Skeletal muscle cell (primary cell): Measurements from ENCODE around the gene MEGF6.

Experiments
- DNase-seq: peaks from one replicate; pipeline ENCODE4 v3.0.0-alpha.2; 2010; ENCODE audit warnings: low read depth
- H3K4me3 ChIP-seq: 2 replicates; pipeline ENCODE4 v1.5.1; 2011; ENCODE audit warnings: low read depth, mild to moderate bottlenecking, control low read depth, low read length, moderate library complexity

The MEGF6 gene

DNA sequence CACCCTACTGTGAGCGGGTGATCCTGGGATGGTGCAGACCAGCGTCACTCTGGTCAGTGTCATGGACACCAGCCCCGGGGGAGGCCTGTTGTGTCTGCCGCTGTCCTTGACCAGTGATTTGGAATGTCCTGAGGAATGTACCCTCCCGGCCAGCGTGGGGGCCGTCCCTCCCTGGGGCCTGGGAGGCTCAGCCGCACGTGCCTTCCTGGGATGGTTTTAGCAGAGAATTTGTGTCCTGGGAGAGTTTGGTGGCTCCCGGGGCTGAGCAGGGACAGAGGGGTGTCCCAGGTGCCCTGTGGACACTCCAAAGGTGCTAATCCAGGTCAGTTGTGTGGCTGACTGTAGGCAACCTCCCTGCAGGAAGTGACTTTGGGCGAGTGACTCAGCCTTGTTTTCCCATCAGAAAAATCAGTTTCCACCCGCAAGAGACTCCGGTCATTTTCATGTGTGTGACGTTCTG, 150.6 kb downstream of the MEGF6 start:
- DNase-seq = no peak
- no peak overlapping the region for H3K4me3 ChIP-seq

- H3K4me3 ChIP-seq = no peak overlapping the region
These were observed 151.2 kb downstream of the MEGF6 start for GRCh38 chr1:3459940-3460671.

DNA sequence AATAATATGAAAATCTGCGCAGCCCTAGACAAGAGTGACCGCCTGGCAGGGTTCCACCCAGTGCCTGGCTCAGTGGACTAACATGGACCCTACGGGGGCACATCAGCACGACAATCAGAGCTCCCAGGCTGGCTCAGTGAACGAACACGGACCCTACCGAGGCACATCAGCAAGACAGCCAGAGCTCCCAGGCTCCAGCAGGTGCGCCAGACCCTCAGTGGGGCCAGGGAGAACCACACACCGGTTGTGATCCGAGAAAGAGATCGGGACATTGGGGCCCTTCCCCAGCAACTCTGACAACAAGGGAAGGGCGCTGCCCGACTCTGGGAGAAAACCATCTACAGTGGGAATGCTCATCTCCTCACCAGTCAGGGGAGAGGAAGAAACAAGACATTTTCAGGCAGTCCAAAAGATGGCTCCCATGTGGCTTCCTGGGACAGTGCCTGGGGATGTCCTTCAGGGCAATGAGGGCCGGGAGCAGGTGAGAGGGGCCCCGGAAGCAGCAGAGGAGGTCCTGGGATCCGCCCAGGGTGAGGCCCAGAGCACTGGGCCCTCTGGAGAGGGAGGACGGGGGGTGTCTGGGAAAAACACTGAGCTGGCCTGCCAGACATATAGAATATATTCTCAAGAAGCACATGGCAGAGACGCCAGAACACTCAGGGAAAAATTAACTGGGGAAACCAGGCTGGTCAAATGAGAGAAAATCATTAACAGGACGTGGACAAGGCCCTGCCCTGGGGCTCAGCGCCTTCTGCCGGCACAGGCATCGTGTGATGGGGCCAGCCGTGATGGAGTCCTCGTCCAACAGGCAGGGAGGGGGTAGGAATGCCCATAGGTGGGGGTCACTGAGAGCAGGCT, 152.0 kb downstream of the MEGF6 start:
- DNase-seq = no peak

More at GRCh38 chr1:3459940-3460671, 151.2 kb downstream of the MEGF6 start:
- DNase-seq = no peak

GRCh38 chr1:3457910-3458883, 153.1 kb downstream of the MEGF6 start:
- DNase-seq = no peak
- H3K4me3 ChIP-seq = no peak overlapping the region

More for the DNA sequence above, 152.0 kb downstream of the MEGF6 start:
- H3K4me3 ChIP-seq = no peak overlapping the region

- no peak overlapping the region for H3K4me3 ChIP-seq
- no peak for DNase-seq
These were observed 154.1 kb downstream of the MEGF6 start for GRCh38 chr1:3456964-3457909.

- no peak overlapping the region for H3K4me3 ChIP-seq
- DNase-seq = no peak
These were observed 154.8 kb downstream of the MEGF6 start for GRCh38 chr1:3456449-3456963.

GRCh38 chr1:3455670-3456448, 155.4 kb downstream of the MEGF6 start:
- no peak overlapping the region for H3K4me3 ChIP-seq
- no peak for DNase-seq

- H3K4me3 ChIP-seq = peak overlapping the region; percentile 27
- no peak for DNase-seq
These were observed 156.3 kb downstream of the MEGF6 start for GRCh38 chr1:3454811-3455618.

GRCh38 chr1:3453891-3454810, 157.2 kb downstream of the MEGF6 start, which contains the start of gene ARHGEF16:
Gene ARHGEF16 (plus strand): TSS chr1:3454665. CDS start chr1:3463085, 8,420 bp downstream.
- H3K4me3 ChIP-seq = peak within 1 kb of the TSS; percentile 27
- DNase-seq = no peak

DNA sequence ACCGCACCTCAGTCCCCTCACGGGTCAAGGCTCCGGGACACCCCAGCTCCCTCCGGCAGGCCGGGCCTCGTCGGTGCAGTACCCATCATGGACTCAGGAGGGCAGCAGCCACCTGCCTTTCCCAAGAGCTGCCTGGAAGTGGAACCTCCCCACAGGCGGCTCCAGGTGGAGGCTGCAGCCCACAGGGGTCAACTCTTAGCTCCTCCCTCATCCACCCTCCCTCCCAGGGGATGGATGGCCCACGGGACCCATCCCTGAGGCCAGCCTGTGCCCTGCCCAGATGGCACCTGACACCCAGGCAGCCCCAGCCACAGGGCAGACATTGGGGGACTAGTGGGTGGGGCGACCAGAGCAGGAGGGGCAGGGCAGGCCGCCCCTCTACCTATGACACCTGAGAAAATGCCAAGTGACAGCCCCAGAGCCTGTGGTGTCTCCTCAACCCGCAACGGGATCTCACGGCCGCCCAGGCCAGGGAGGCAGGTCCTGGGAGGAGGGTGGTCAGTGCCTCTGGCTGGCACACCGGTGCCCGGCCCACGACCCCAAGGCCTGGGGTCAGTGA, 158.0 kb downstream of the MEGF6 start:
- peak; percentile 8 for DNase-seq

DNA sequence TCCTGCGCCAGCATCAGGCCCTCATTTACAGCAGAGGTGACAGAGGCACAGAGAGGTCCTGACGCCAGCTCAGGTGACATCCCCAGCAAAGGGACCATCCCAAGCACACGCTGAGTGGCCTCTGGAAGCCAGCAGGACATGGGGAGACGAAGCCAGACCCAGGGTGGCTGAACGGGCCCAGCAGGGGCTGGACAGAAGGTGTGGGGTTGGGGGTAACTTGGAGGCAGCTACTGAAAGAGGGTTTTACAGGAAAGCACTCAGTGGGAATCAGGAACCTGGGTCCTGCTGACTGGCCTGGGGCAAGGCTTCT, 158.5 kb downstream of the MEGF6 start:
- DNase-seq = no peak
- no peak overlapping the region for H3K4me3 ChIP-seq

More for the DNA sequence above, 158.0 kb downstream of the MEGF6 start:
- H3K4me3 ChIP-seq = no peak overlapping the region

DNA sequence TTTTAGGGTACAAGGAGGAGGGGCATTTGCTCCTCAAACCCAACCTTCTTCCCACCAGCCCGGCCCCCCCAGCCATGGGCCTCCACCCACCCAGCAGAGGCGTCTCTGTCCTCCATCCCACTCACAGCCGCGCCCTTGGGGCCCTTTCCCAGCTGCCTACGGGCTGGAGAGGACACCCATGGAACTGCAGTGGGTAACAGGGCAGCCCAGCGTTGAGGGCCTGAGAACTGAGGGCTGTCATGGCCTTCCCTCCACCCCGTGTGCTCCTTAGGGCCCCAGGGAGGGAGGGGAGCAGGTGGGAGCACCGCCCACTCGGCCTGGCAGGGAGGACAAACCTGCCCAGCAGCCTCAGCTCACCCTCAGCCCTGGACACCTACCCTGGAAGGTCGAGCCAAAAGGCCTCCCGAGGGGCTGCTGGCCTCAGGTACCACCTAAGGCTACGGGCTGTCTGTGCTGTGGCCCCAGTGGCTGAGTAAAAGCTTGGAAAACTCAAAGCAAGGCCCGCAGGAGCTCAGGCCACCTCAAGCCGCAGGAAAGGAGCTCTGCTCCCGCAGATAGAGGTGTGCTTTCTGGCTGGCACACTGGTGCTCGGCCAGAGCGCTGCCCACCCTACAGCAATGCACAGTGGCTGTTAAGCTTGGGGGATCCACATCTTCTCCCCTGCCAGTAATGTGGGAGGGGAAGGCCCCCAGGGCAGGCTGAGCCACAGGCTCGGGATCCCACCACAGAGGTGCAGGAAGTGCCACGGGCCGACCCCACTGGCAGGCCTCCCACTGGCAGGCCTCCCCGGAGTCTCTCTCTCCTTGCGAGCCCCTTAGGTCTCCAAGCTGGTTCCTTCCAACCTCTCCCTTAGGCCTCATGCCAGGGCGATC, 159.1 kb downstream of the MEGF6 start:
- H3K4me3 ChIP-seq = no peak overlapping the region
- DNase-seq = no peak

DNA sequence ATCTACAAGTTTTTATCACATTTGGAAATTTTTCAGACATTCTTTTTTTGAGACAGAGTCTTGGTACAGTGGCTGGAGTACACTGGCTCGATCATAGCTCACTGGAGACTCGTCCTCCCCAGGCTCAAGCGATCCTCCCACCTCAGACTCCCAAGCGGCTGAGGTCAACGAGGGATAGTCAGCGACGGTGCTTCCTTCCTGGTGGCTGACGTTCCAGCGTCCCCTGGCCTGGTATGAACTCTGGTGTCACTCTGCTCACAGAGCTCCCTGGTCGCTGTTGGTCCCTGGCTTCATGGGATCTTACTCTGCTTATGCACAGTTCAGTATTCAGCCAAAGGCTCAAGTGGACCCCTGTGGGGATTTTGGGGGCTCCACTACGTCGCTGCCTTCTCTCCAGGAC, 160.3 kb downstream of the MEGF6 start:
- no peak for DNase-seq
- H3K4me3 ChIP-seq = no peak overlapping the region

- no peak for DNase-seq
- H3K4me3 ChIP-seq = no peak overlapping the region
These were observed 161.0 kb downstream of the MEGF6 start for GRCh38 chr1:3450202-3450863.
